Measurements from ENCODE around the gene RBKS. TPM values are rescaled to one million over a fixed set of nuclear protein-coding genes. Genes with fewer than 3 reads are reported as not detected.

The RBKS gene
- total RNA-seq, 4 donors from 2014 or later = 1.5 to 3.1 (median 2.1) TPM

DNA sequence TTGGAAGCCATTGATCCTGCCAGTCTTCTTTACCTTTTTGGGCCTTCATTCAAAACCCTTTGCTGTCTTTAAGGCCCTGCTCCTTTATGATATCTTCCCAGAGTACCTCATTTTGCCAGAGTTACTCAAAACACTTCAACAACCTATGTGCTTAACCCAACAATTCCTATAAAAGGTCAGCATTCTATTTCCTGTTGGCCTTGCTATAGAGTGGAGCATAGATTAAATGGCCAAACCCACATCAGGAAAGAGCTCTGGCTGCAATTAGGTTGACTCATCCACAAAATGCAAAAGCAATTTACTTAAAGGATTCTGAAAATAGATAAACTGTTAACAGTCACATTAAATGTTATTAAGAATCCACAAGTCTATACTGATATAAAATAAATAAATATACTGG lies 97.4 kb downstream of the RBKS start:
- TF ChIP-seq, protein P1, sequence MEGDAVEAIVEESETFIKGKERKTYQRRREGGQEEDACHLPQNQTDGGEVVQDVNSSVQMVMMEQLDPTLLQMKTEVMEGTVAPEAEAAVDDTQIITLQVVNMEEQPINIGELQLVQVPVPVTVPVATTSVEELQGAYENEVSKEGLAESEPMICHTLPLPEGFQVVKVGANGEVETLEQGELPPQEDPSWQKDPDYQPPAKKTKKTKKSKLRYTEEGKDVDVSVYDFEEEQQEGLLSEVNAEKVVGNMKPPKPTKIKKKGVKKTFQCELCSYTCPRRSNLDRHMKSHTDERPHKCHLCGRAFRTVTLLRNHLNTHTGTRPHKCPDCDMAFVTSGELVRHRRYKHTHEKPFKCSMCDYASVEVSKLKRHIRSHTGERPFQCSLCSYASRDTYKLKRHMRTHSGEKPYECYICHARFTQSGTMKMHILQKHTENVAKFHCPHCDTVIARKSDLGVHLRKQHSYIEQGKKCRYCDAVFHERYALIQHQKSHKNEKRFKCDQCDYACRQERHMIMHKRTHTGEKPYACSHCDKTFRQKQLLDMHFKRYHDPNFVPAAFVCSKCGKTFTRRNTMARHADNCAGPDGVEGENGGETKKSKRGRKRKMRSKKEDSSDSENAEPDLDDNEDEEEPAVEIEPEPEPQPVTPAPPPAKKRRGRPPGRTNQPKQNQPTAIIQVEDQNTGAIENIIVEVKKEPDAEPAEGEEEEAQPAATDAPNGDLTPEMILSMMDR (IDR thresholded peaks at IDR 0.05; ENCODE audit: low read depth) = no peak

- TF ChIP-seq, protein P1 (IDR thresholded peaks at IDR 0.05; ENCODE audit: low read depth) = no peak
These were observed 99.4 kb downstream of the RBKS start for GRCh38 chr2:27790796-27791195.

GRCh38 chr2:27782701-27783100 lies 107.5 kb downstream of the RBKS start:
- TF ChIP-seq, protein P1 (IDR thresholded peaks at IDR 0.05; ENCODE audit: low read depth) = no peak

DNA sequence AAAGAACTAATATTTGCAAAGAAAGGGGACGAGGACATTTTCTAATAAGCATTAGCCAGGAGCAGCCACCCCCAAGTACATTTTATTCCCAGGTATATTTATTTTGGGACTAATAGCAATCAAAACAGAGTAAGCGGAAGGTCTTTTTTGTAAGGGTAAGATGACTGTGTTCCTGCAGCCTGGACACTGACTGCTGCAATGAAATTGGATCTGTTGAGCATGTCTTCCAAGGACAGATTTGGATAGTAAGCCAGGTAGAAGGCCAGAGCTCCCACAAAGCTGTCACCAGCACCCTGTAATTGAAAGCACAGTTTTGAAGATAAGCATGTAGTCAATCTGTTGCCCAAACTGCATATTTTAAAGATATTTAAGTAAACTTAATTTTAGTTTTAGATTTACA lies 108.7 kb downstream of the RBKS start:
- TF ChIP-seq, protein P1 (IDR thresholded peaks at IDR 0.05; ENCODE audit: low read depth) = no peak

DNA sequence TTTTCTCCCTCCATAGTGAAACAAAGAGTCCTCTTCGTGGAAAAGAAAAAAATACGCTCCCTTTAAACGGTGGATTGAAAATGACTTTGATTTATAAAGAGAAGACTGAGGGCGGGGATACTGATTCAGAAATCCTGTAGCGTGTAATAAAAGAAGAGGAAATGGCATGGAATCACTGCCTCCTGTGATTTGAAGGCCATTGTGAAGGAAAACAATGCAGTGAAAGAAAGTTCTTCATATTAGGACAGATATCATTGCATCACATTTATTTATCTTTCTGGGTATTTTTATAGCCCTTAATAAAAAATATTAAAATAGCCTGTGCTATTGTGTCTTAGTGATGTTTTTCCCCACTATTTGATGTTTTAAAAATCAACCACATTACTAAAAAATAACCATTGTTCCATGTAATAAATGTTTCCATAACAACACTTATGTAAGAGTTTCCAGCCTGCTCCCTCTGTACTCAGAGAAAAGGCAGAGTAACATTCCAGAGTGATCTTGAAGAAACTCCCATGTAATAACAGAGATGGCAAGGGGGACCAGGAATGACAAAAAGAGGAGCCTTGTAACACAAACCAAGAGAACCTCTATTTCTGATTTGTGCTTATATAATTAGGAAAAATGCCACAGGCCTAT lies 110.7 kb downstream of the RBKS start:
- TF ChIP-seq, protein P1 (IDR thresholded peaks at IDR 0.05; ENCODE audit: low read depth) = no peak

GRCh38 chr2:27776696-27777095 lies 113.5 kb downstream of the RBKS start:
- TF ChIP-seq, protein P1 (IDR thresholded peaks at IDR 0.05; ENCODE audit: low read depth) = no peak

- TF ChIP-seq, protein P1 (IDR thresholded peaks at IDR 0.05; ENCODE audit: low read depth) = no peak
These were observed 114.1 kb downstream of the RBKS start for GRCh38 chr2:27776097-27776496.
